ENCODE data around the gene OPCML.

OPCML gene

GRCh38 chr11:133163463-133164419, 368.6 kb downstream of the OPCML start:
- FAIRE-seq: no peak

- no peak for FAIRE-seq
Measured at GRCh38 chr11:133162227-133162626, 370.1 kb downstream of the OPCML start.

GRCh38 chr11:133160754-133161153, 371.5 kb downstream of the OPCML start:
- FAIRE-seq: no peak

- no peak for FAIRE-seq
Measured at GRCh38 chr11:133156986-133157745, 375.1 kb downstream of the OPCML start.

GRCh38 chr11:133154781-133155180, 377.5 kb downstream of the OPCML start:
- no peak for FAIRE-seq

GRCh38 chr11:133154076-133154475, 378.2 kb downstream of the OPCML start:
- no peak for FAIRE-seq

GRCh38 chr11:133153031-133153430, 379.3 kb downstream of the OPCML start:
- FAIRE-seq: no peak

GRCh38 chr11:133149698-133150097, 382.6 kb downstream of the OPCML start:
- FAIRE-seq: no peak

GRCh38 chr11:133147625-133148024, 384.7 kb downstream of the OPCML start:
- no peak for FAIRE-seq

GRCh38 chr11:133146697-133147306, 385.5 kb downstream of the OPCML start:
- FAIRE-seq: no peak

- FAIRE-seq: no peak
Measured at GRCh38 chr11:133137939-133138338, 394.4 kb downstream of the OPCML start.

GRCh38 chr11:133137270-133137669, 395.0 kb downstream of the OPCML start:
- no peak for FAIRE-seq

GRCh38 chr11:133136376-133136775, 395.9 kb downstream of the OPCML start:
- FAIRE-seq: no peak

GRCh38 chr11:133134314-133135173, 397.8 kb downstream of the OPCML start:
- FAIRE-seq: no peak

GRCh38 chr11:133133606-133134005, 398.7 kb downstream of the OPCML start:
- no peak for FAIRE-seq

- no peak for FAIRE-seq
Measured at GRCh38 chr11:133133050-133133449, 399.3 kb downstream of the OPCML start.

- FAIRE-seq: no peak
Measured at GRCh38 chr11:133127741-133128140, 404.6 kb downstream of the OPCML start.

- FAIRE-seq: no peak
Measured at GRCh38 chr11:133123796-133124195, 408.5 kb downstream of the OPCML start.

GRCh38 chr11:133123366-133123765, 408.9 kb downstream of the OPCML start:
- no peak for FAIRE-seq

- no peak for FAIRE-seq
Measured at GRCh38 chr11:133122256-133122655, 410.0 kb downstream of the OPCML start.

GRCh38 chr11:133118563-133119268, 413.6 kb downstream of the OPCML start:
- FAIRE-seq: no peak

GRCh38 chr11:133115099-133115498, 417.2 kb downstream of the OPCML start:
- no peak for FAIRE-seq

All from TTC549 (cell line).